Endometrium (tissue), 2 donors: ENCODE results near the gene TRIM77.
A peak's percentile ranks its signal among the peaks of the same experiment; 100 is the strongest.
"Not testable (repeated sequence)": the region's sequence is repeated elsewhere in the genome, so short reads cannot be mapped to it uniquely, and the experiment has no call there.

Source experiments
- FAIRE-seq: peaks from 2 replicates; lab custom pipeline; 2012; peaks lifted over from hg19 to GRCh38; lab: Jason Lieb, UNC
- donor health status: control.
- donor health status: control.

Gene TRIM77

DNA sequence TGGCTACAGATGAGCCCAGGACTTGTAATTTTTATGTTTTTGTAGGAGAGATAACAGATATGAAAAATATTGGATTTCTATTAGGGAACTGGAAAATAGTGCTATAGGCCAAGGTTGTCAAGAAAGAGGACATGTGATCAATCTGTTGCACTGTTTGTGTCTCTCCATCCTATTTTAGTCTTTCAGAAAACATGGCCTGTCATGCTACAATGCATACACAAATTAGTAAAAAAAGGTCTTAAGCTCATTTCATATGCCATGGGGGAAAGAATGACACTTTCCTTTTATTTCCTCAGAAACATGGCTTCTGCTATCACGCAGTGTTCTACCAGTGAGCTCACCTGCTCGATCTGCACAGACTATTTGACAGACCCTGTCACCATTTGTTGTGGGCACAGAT, at the start of gene TRIM77:
TSS of gene TRIM77 (plus strand) at position 301 of the 400 bp plus-strand sequence. CDS start at position 301, 0 bp downstream.
- not testable (repeated sequence) for FAIRE-seq

GRCh38 chr11:89667001-89667400, 43.1 kb upstream of the TRIM77 start:
- no peak for FAIRE-seq

DNA sequence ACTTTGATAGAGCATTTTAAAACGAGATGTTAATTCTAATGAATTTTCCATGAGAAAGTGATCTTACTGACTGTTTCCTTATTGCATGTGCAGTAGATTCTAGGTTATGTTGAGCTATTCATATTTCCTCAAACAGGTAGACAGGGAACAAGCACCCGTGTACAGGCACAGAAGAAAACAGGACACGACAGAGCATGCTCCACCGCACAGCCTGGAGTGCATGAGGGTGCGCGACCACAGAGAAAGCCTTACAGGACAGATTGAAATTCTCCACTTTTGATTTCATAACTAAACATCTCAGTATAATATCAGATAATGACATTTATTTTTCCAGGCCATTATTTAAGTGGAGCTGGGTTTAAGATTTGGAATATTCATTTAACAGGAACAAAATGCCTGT, 41.9 kb upstream of the TRIM77 start:
- not testable (repeated sequence) for FAIRE-seq

DNA sequence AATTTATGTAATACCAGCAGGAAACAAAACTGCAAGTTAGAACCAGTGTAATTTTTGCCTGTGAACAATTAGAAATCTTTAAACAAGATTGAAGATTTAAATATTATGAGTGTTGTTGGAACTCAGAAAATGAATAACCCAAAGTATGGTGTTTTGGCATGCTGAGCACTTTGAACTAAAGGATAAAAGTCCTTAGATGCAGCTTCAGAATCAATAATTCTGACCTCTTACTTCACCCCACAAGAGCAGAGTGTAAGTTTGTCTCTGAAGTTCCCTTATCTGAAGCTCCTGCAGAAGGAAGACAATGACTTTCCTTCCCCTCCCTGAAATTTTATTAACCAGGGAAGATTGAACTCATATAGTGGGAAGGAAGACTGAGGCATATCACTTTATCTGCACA, 40.5 kb upstream of the TRIM77 start:
- FAIRE-seq = not testable (repeated sequence)

DNA sequence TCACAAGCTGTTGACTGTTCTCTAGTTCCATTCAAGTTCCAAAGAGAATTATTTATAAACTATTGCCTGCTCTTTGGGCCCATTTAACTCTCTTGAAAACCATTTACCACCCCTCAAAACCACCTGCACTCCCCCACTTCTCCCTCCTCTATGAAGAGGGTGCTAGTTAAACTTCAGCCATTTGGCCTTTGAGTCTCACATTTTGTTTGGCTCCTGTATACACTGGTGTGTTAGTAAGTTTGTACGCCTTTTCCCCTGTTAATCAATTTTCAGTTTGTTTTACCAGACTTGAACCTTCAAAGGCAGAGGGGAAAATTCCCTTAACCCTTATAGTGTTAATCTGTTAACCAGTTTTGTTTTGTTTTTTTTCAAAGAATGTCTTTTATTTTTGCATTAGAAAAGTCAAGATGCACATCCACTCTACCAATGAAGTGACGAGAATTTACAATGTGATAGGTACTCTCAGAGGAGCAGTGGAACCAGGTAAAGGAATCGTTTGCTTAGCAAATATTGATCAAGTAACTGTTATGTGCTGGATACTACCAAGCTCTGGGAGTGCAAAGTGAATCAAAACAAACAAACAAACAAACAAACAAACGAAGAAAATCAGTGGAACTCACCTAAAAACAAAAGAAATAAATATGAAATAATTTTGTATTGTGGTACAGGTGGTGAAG, 40.0 kb upstream of the TRIM77 start:
- FAIRE-seq = not testable (repeated sequence)

- FAIRE-seq = not testable (repeated sequence)
These were observed 37.6 kb upstream of the TRIM77 start for GRCh38 chr11:89672547-89672946.

GRCh38 chr11:89673380-89673779, 36.7 kb upstream of the TRIM77 start:
- not testable (repeated sequence) for FAIRE-seq

GRCh38 chr11:89675383-89675782, 34.7 kb upstream of the TRIM77 start:
- FAIRE-seq = peak; percentile 66

- not testable (repeated sequence) for FAIRE-seq
These were observed 34.2 kb upstream of the TRIM77 start for GRCh38 chr11:89675948-89676347.

- FAIRE-seq = not testable (repeated sequence)
These were observed 3.0 kb upstream of the TRIM77 start for GRCh38 chr11:89707080-89707479.

DNA sequence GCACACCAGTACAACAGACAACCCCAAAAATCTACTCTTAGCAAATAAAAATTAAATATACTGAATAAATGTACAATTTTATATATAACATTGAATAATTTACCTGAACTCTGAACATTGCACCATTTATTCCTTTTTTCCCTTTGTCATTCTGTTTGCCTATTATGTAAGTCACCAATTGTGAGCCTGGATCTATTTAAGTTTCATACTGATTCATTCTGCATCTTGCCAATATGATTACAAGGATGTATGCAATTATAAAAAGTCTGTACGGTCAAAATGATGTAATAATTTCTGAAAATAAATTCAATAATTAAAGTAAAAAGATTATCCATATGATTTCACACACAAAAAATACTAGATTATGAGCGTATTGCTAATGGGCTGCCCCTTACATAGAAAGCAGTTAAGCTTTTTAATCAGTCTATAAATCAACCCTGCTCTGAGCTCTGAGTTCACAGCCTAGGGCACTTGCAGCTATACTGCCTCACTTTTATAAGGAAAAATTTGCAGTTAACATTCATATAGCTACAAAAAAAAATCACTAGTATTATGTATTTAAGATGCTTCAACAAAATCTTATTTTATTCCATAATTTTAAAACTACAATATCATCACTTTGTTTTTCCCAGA, 14.9 kb downstream of the TRIM77 start:
- not testable (repeated sequence) for FAIRE-seq

DNA sequence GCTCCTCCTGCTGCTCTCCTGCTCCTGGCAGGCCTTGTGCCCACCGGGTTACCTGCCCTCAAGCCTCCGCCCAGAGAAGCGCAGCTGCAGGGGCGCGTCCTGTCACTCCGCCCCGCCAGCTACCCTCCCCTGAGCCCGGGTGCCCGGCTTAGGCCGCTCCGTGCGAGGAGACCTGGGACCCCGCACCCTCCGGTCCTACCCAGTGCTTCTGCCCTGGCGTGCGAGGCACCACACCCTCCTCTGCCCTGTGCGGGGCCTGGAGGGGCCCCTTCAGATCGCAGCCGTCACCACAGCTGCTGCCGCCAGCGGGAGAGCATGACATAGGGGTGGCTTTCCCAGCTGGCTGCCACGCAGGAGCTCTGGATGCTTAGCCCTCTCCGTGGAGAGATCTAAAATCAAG, 20.1 kb downstream of the TRIM77 start:
- not testable (repeated sequence) for FAIRE-seq

- FAIRE-seq = no peak
These were observed 26.5 kb downstream of the TRIM77 start for GRCh38 chr11:89736566-89736965.

- no peak for FAIRE-seq
These were observed 27.0 kb downstream of the TRIM77 start for GRCh38 chr11:89737116-89737515.

- not testable (repeated sequence) for FAIRE-seq
These were observed 31.3 kb downstream of the TRIM77 start for GRCh38 chr11:89741406-89741805.

GRCh38 chr11:89744158-89744557, 34.1 kb downstream of the TRIM77 start:
- FAIRE-seq = not testable (repeated sequence)

DNA sequence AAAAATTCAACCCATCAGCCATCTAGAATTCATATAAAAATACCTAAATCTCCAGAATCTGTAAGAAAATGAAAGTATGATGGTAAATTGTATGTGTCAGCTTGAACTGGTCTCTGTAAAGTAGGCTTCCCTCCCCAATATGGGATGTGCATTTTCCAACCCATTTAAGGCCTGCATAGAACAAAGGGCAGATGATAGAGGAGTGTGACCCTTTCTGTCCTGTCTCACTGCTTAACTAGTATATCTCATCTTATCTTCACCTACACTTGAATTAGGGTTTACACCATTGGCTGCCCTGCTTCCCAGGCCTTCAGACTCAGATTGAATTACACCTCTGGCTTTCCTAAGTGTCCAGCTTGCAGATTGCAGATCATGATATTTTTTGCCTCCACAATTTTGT, 40.7 kb downstream of the TRIM77 start:
- not testable (repeated sequence) for FAIRE-seq
